Activated T-cell treated with anti-CD3 and anti-CD28 coated beads, Interleukin-2, amount 50 U/mL, for 1 hour (primary cell): ENCODE results near the gene C1QTNF5.

Experiments
- DNase-seq: peaks from one replicate; pipeline ENCODE4 v3.0.0-alpha.2; 2020

The C1QTNF5 gene

GRCh38 chr11:119372260-119373058 is 31.8 kb upstream of the C1QTNF5 start:
- no peak for DNase-seq

- DNase-seq = no peak
Measured at GRCh38 chr11:119371778-119372182, 31.1 kb upstream of the C1QTNF5 start.

- no peak for DNase-seq
Measured at GRCh38 chr11:119371067-119371601, 30.5 kb upstream of the C1QTNF5 start.

- DNase-seq = no peak
Measured at GRCh38 chr11:119370486-119371046, 29.9 kb upstream of the C1QTNF5 start.

- no peak for DNase-seq
Measured at GRCh38 chr11:119369132-119369925, 28.6 kb upstream of the C1QTNF5 start.

- DNase-seq = no peak
Measured at GRCh38 chr11:119368121-119369034, 27.7 kb upstream of the C1QTNF5 start.

- DNase-seq = no peak
Measured at GRCh38 chr11:119367661-119368120, 27.0 kb upstream of the C1QTNF5 start.

GRCh38 chr11:119366690-119367620 is 26.3 kb upstream of the C1QTNF5 start:
- DNase-seq = no peak

GRCh38 chr11:119365071-119365591 is 24.4 kb upstream of the C1QTNF5 start:
- DNase-seq = no peak

- DNase-seq = peak; percentile 73
Measured at GRCh38 chr11:119363851-119364590, 23.3 kb upstream of the C1QTNF5 start.

- no peak for DNase-seq
Measured at GRCh38 chr11:119363081-119363850, 22.6 kb upstream of the C1QTNF5 start.

- no peak for DNase-seq
Measured at GRCh38 chr11:119362741-119363080, 22.0 kb upstream of the C1QTNF5 start.

GRCh38 chr11:119361941-119362725 is 21.4 kb upstream of the C1QTNF5 start:
- no peak for DNase-seq

- DNase-seq = no peak
Measured at GRCh38 chr11:119361056-119361787, 20.5 kb upstream of the C1QTNF5 start.

- no peak for DNase-seq
Measured at GRCh38 chr11:119359365-119360214, 18.9 kb upstream of the C1QTNF5 start.

GRCh38 chr11:119357074-119357473 is 16.4 kb upstream of the C1QTNF5 start:
- no peak for DNase-seq
